ENCODE results near the gene RNF224. TPM values are rescaled to one million over a fixed set of nuclear protein-coding genes. Genes with fewer than 3 reads are reported as not detected.

Gene RNF224
- polyA plus RNA-seq, 3 donors: not detected

GRCh38 chr9:137243626-137244485, 16.6 kb downstream of the RNF224 start:
- H3K4me3 ChIP-seq (replicated peaks in 1 of 3; ENCODE audit: low read depth in 2 of 3, low read length in 3 of 3): no peak overlapping the region
- TF ChIP-seq CTCF (IDR thresholded peaks at IDR 0.05): no peak
- peak overlapping the region in 1 of 2 donors; percentile 20 for H3K27ac ChIP-seq (ENCODE audit: low read depth in 1 of 2, low read length in 2 of 2)
- peaks cover 18 to 19% of the 10 kb centered on the region in 2 donors for H3K36me3 ChIP-seq (replicated peaks in 1 of 2; ENCODE audit: control insufficient read depth in 1 of 2, insufficient read depth in 2 of 2, low read length in 2 of 2)
- H3K9me3 ChIP-seq (replicated peaks in 1 of 2; ENCODE audit: control insufficient read depth in 1 of 2, insufficient read depth in 1 of 2, low read length in 2 of 2): no peaks in the 10 kb centered on the region
- H3K9ac ChIP-seq (ENCODE audit: insufficient read depth, low read length, poor library complexity, severe bottlenecking): no peak overlapping the region
- 80% methylated on average over 10 of the region's 15 CpGs for WGBS (ENCODE audit: insufficient coverage)
- H3K27me3 ChIP-seq (ENCODE audit: control insufficient read depth in 2 of 2, insufficient read depth in 2 of 2, low read length in 2 of 2): no peaks in the 10 kb centered on the region
- H3K79me2 ChIP-seq (ENCODE audit: insufficient read depth, low read length): peaks cover 25% of the 10 kb centered on the region
- intact Hi-C loops (cut with micrococcal nuclease): loop anchor here in 1 of 2 donors (5.0 kb wide), 1 partner anchor 42 kb away; the partner anchor contains the start of gene TPRN
- peak in 1 of 3 donors; percentile 47 for DNase-seq
- H4K20me1 ChIP-seq (ENCODE audit: insufficient read depth, low read length): peaks cover 33% of the 10 kb centered on the region
- H3K4me2 ChIP-seq (replicated peaks; ENCODE audit: extremely low read depth, low read length, poor library complexity, severe bottlenecking): no peak overlapping the region
- Mint-ChIP-seq H3K27ac (peak overlapping the region in 5 of 7 donors; percentile 18 to 77 (median 57)), H3K9me3 (peaks cover 0 to 3% (median 0%) of the 10 kb centered on the region in 7 donors), H3K4me1 (peaks cover 36% of the 10 kb centered on the region), H3K36me3 (peaks cover 15 to 18% of the 10 kb centered on the region in 2 donors), H3K27me3 (ENCODE audit: low read depth in 3 of 3) (peaks cover 2 to 4% (median 2%) of the 10 kb centered on the region in 3 donors), H3K4me3 (no peak overlapping the region)
- H2AFZ ChIP-seq (ENCODE audit: insufficient read depth, low read depth, low read length, poor library complexity, severe bottlenecking): no peak overlapping the region
- peaks cover 29 to 44% of the 10 kb centered on the region in 2 donors for H3K4me1 ChIP-seq (ENCODE audit: control insufficient read depth in 1 of 2, insufficient read depth in 2 of 2, low read length in 2 of 2)

GRCh38 chr9:137244486-137245449, 17.5 kb downstream of the RNF224 start:
- Mint-ChIP-seq H3K27me3 (ENCODE audit: low read depth in 3 of 3) (peaks cover 2 to 7% (median 6%) of the 10 kb centered on the region in 3 donors), H3K27ac (no peak overlapping the region), H3K36me3 (peaks cover 15 to 18% of the 10 kb centered on the region in 2 donors), H3K4me3 (no peak overlapping the region), H3K4me1 (peaks cover 27% of the 10 kb centered on the region), H3K9me3 (peaks cover 0 to 3% (median 0%) of the 10 kb centered on the region in 7 donors)
- H3K36me3 ChIP-seq (replicated peaks in 1 of 2; ENCODE audit: control insufficient read depth in 1 of 2, insufficient read depth in 2 of 2, low read length in 2 of 2): peaks cover 18 to 19% of the 10 kb centered on the region in 2 donors
- 91% methylated on average over 27 of the region's 36 CpGs for WGBS (ENCODE audit: insufficient coverage)
- no peak overlapping the region for H3K4me2 ChIP-seq (replicated peaks; ENCODE audit: extremely low read depth, low read length, poor library complexity, severe bottlenecking)
- no peak for TF ChIP-seq CTCF (IDR thresholded peaks at IDR 0.05)
- no peak overlapping the region for H3K4me3 ChIP-seq (replicated peaks in 1 of 3; ENCODE audit: low read depth in 2 of 3, low read length in 3 of 3)
- peaks cover 20 to 35% of the 10 kb centered on the region in 2 donors for H3K4me1 ChIP-seq (ENCODE audit: control insufficient read depth in 1 of 2, insufficient read depth in 2 of 2, low read length in 2 of 2)
- H2AFZ ChIP-seq (ENCODE audit: insufficient read depth, low read depth, low read length, poor library complexity, severe bottlenecking): no peak overlapping the region
- no peak for DNase-seq
- H3K27me3 ChIP-seq (ENCODE audit: control insufficient read depth in 2 of 2, insufficient read depth in 2 of 2, low read length in 2 of 2): no peaks in the 10 kb centered on the region
- no peak overlapping the region for H3K9ac ChIP-seq (ENCODE audit: insufficient read depth, low read length, poor library complexity, severe bottlenecking)
- H3K27ac ChIP-seq (ENCODE audit: low read depth in 1 of 2, low read length in 2 of 2): no peak overlapping the region
- peaks cover 17% of the 10 kb centered on the region for H3K79me2 ChIP-seq (ENCODE audit: insufficient read depth, low read length)
- H4K20me1 ChIP-seq (ENCODE audit: insufficient read depth, low read length): peaks cover 33% of the 10 kb centered on the region
- H3K9me3 ChIP-seq (replicated peaks in 1 of 2; ENCODE audit: control insufficient read depth in 1 of 2, insufficient read depth in 1 of 2, low read length in 2 of 2): no peaks in the 10 kb centered on the region
- intact Hi-C loops (cut with micrococcal nuclease): loop anchor here in 1 of 2 donors (5.0 kb wide), 1 partner anchor 42 kb away; the partner anchor contains the start of gene TPRN
